Measurements from ENCODE around the gene NBAS.
A peak's percentile ranks its signal among the peaks of the same experiment; 100 is the strongest.
"Not testable (repeated sequence)": the region's sequence is repeated elsewhere in the genome, so short reads cannot be mapped to it uniquely, and the experiment has no call there.

Gene NBAS

DNA sequence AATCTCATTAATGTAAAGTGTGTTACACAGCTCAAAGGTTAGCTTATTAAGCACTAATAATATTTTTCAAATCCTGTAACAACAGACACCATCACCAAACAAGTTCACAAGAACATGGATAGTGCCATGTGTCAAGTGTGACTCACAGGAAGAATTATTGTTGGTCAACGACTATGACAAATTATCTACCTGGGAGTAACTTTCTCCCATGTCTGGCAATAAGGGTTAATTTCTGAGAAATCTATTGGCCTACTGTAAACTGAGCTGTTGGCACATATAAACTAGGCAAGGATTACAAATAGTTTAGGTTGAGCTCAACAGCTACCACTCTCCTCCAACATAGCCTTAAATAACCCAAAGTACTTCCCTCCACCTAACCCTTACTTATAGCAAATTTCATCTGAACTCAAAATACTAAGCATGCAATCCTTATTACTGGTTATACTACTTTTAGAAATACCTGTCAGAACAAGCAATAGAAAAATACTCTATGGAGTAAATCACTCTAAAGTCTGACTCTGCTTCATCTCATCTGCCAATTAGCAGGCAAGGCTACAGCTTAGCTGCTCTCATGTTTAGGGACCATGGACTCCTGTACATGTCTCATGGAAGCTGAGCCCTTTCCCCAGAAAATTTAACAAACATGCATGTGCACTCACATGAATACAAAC is 223.0 kb downstream of the NBAS start:
- Mint-ChIP-seq H3K9me3 (peaks cover 4% of the 10 kb centered on the region), H3K4me1 (no peaks in the 10 kb centered on the region), H3K36me3 (ENCODE audit: low read depth) (peaks cover 40% of the 10 kb centered on the region), H3K27me3 (ENCODE audit: low read depth) (no peaks in the 10 kb centered on the region), H3K4me3 (no peak overlapping the region), H3K27ac (no peak overlapping the region)
- TF ChIP-seq, protein P1, sequence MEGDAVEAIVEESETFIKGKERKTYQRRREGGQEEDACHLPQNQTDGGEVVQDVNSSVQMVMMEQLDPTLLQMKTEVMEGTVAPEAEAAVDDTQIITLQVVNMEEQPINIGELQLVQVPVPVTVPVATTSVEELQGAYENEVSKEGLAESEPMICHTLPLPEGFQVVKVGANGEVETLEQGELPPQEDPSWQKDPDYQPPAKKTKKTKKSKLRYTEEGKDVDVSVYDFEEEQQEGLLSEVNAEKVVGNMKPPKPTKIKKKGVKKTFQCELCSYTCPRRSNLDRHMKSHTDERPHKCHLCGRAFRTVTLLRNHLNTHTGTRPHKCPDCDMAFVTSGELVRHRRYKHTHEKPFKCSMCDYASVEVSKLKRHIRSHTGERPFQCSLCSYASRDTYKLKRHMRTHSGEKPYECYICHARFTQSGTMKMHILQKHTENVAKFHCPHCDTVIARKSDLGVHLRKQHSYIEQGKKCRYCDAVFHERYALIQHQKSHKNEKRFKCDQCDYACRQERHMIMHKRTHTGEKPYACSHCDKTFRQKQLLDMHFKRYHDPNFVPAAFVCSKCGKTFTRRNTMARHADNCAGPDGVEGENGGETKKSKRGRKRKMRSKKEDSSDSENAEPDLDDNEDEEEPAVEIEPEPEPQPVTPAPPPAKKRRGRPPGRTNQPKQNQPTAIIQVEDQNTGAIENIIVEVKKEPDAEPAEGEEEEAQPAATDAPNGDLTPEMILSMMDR (IDR thresholded peaks at IDR 0.05; ENCODE audit: unreplicated experiment in 3 of 3): no peak

GRCh38 chr2:15334644-15335326 is 226.3 kb downstream of the NBAS start:
- TF ChIP-seq, protein P1 (IDR thresholded peaks at IDR 0.05; ENCODE audit: unreplicated experiment in 3 of 3): no peak
- H3K4me1 Mint-ChIP-seq: no peaks in the 10 kb centered on the region
- H3K27me3 Mint-ChIP-seq (ENCODE audit: low read depth): no peaks in the 10 kb centered on the region
- H3K4me3 Mint-ChIP-seq: no peak overlapping the region
- no peak overlapping the region for H3K27ac Mint-ChIP-seq
- H3K9me3 Mint-ChIP-seq: no peaks in the 10 kb centered on the region
- peaks cover 30% of the 10 kb centered on the region for H3K36me3 Mint-ChIP-seq (ENCODE audit: low read depth)

DNA sequence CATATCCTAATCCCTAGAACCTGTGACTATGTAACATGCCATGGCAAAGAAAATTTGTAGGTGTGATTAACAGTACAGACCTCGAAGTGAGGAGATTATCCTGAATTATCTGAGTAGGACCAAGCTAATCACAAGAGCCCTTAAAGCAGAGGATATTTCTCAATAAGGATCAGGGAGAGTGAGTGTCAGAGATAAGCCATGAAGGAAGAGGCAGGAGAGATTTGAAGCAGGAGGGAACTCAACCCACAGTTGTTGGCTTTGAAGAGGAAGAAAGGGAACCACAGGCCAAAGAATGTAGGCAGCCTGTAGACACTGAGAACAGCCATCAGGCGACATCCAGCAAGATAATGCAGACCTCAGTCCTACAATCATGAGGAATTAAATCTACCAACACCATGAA is 229.3 kb downstream of the NBAS start:
- Mint-ChIP-seq H3K4me3 (no peak overlapping the region), H3K36me3 (ENCODE audit: low read depth) (peaks cover 23% of the 10 kb centered on the region), H3K27ac (no peak overlapping the region), H3K9me3 (no peaks in the 10 kb centered on the region), H3K27me3 (ENCODE audit: low read depth) (no peaks in the 10 kb centered on the region), H3K4me1 (no peaks in the 10 kb centered on the region)
- TF ChIP-seq, protein P1 (IDR thresholded peaks at IDR 0.05; ENCODE audit: unreplicated experiment in 3 of 3): no peak

GRCh38 chr2:15325296-15325695 is 235.8 kb downstream of the NBAS start:
- Mint-ChIP-seq H3K9me3 (peaks cover 10% of the 10 kb centered on the region), H3K4me1 (no peaks in the 10 kb centered on the region), H3K27me3 (ENCODE audit: low read depth) (no peaks in the 10 kb centered on the region), H3K4me3 (no peak overlapping the region), H3K27ac (peak overlapping the region in 2 of 3 experiments; percentile 4 to 20), H3K36me3 (ENCODE audit: low read depth) (peaks cover 41% of the 10 kb centered on the region)
- TF ChIP-seq, protein P1 (IDR thresholded peaks at IDR 0.05; ENCODE audit: unreplicated experiment in 3 of 3): no peak

GRCh38 chr2:15323227-15323626 is 237.9 kb downstream of the NBAS start:
- Mint-ChIP-seq H3K27ac (no peak overlapping the region), H3K4me3 (no peak overlapping the region), H3K27me3 (ENCODE audit: low read depth) (no peaks in the 10 kb centered on the region), H3K4me1 (no peaks in the 10 kb centered on the region), H3K36me3 (ENCODE audit: low read depth) (peaks cover 61% of the 10 kb centered on the region), H3K9me3 (peaks cover 29% of the 10 kb centered on the region)
- TF ChIP-seq, protein P1 (IDR thresholded peaks at IDR 0.05; ENCODE audit: unreplicated experiment in 3 of 3): no peak

DNA sequence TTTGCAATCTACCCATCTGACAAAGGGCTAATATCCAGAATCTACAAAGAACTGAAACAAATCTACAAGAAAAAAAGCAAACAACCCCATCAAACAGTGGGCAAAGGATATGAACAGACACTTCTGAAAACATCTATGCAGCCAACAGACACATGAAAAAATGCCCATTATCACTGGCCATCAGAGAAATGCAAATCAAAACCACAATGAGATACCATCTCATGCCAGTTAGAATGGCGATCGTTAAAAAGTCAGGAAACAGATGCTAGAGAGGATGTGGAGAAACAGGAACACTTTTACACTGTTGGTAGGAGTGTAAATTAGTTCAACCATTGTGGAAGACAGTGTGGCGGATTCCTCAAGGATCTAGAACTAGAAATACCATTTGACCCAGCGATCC is 239.7 kb downstream of the NBAS start:
- peaks cover 42% of the 10 kb centered on the region for H3K9me3 Mint-ChIP-seq
- not testable (repeated sequence) for H3K27me3 Mint-ChIP-seq (ENCODE audit: low read depth); H3K4me1 Mint-ChIP-seq; H3K27ac Mint-ChIP-seq; H3K4me3 Mint-ChIP-seq
- H3K36me3 Mint-ChIP-seq (ENCODE audit: low read depth): peaks cover 79% of the 10 kb centered on the region
